ENCODE results near the gene PALM. TPM values are rescaled to one million over a fixed set of nuclear protein-coding genes. Genes with fewer than 3 reads are reported as not detected.

Gene PALM
- total and polyA plus RNA-seq, 9 of the 15 experiments (the other 6 are each of a cell fraction or from before 2014, with no cell fraction given) = 0.04 to 6.6 (median 1.7) TPM

- TF ChIP-seq MGA (IDR thresholded peaks at IDR 0.05) (no peak), ZBTB11 (CRISPR knock-in tag; IDR thresholded peaks at IDR 0.05) (no peak), ZNF780A (CRISPR knock-in tag; IDR thresholded peaks at IDR 0.05) (no peak), TCF7 (IDR thresholded peaks at IDR 0.05; ENCODE audit: borderline replicate concordance) (no peak), RFX5 (IDR thresholded peaks at IDR 0.05; ENCODE audit: low read depth, low read length) (no peak), KLF10 (CRISPR knock-in tag; IDR thresholded peaks at IDR 0.05) (no peak), HES1 (IDR thresholded peaks at IDR 0.05; ENCODE audit: low read depth) (no peak), TAL1 (IDR thresholded peaks at IDR 0.05) (no peak), ZBTB33 (CRISPR knock-in tag; IDR thresholded peaks at IDR 0.05) (0 out of 2 replicates have a peak, but pooled peaks have one; percentile 31), KDM1A (IDR thresholded peaks at IDR 0.05) (no peak), EZH2 (IDR thresholded peaks at IDR 0.05; ENCODE audit: borderline replicate concordance, low read depth, low read length) (no peak)
These were observed 31.5 kb upstream of the PALM start (continued) for GRCh38 chr19:677201-677600.

All from K562 (cell line).